ENCODE data around the gene MDM4.
"Not testable (repeated sequence)": the region's sequence is repeated elsewhere in the genome, so short reads cannot be mapped to it uniquely, and the experiment has no call there.

Gene MDM4

GRCh38 chr1:204516180-204516879 is at the start of gene MDM4:
TSS of gene MDM4 (plus strand) at chr1:204516406. CDS start at chr1:204525519, 9,113 bp downstream.
- DNase-seq, result peak; percentile 96

GRCh38 chr1:204466416-204467405 is 49.5 kb upstream of the MDM4 start:
- DNase-seq, result no peak

GRCh38 chr1:204468206-204468605 is 48.0 kb upstream of the MDM4 start:
- no peak for DNase-seq

- no peak for DNase-seq
These were observed 47.4 kb upstream of the MDM4 start for GRCh38 chr1:204468766-204469302.

GRCh38 chr1:204469304-204469703 is 46.9 kb upstream of the MDM4 start:
- no peak for DNase-seq

- no peak for DNase-seq
These were observed 44.5 kb upstream of the MDM4 start for GRCh38 chr1:204471687-204472086.

GRCh38 chr1:204472660-204473059 is 43.5 kb upstream of the MDM4 start:
- DNase-seq, result no peak

GRCh38 chr1:204473400-204473965 is 42.7 kb upstream of the MDM4 start:
- no peak for DNase-seq

- no peak for DNase-seq
These were observed 40.4 kb upstream of the MDM4 start for GRCh38 chr1:204475656-204476432.

- no peak for DNase-seq
These were observed 39.6 kb upstream of the MDM4 start for GRCh38 chr1:204476563-204476962.

- no peak for DNase-seq
These were observed 39.0 kb upstream of the MDM4 start for GRCh38 chr1:204477036-204477740.

GRCh38 chr1:204478172-204478899 is 37.9 kb upstream of the MDM4 start:
- no peak for DNase-seq

- DNase-seq, result no peak
These were observed 37.3 kb upstream of the MDM4 start for GRCh38 chr1:204478921-204479320.

- DNase-seq, result no peak
These were observed 36.6 kb upstream of the MDM4 start for GRCh38 chr1:204479387-204480136.

GRCh38 chr1:204480515-204480914 is 35.7 kb upstream of the MDM4 start:
- DNase-seq, result no peak

GRCh38 chr1:204483791-204484190 is 32.4 kb upstream of the MDM4 start:
- DNase-seq, result no peak

GRCh38 chr1:204486513-204487255 is 29.5 kb upstream of the MDM4 start:
- not testable (repeated sequence) for DNase-seq

GRCh38 chr1:204487256-204487615 is 29.0 kb upstream of the MDM4 start:
- no peak for DNase-seq

GRCh38 chr1:204491655-204492054 is 24.6 kb upstream of the MDM4 start:
- no peak for DNase-seq
